HepG2 (cell line): Measurements from ENCODE around the gene LCMT2. TPM values are rescaled to one million over a fixed set of nuclear protein-coding genes. Genes with fewer than 3 reads are reported as not detected.
A peak's percentile ranks its signal among the peaks of the same experiment; 100 is the strongest.

Experiments
- CAMTA2 ChIP-seq: sonication (generic); formaldehyde crosslinking; IDR thresholded peaks from 2 replicates; pipeline ENCODE4 v1.4.0; 2020; ENCODE audit warnings: mild to moderate bottlenecking, missing genetic modification reagents, borderline replicate concordance
- FOXP1 ChIP-seq, 2 experiments: fragments of 450-650 bp in 1 of 2; IDR thresholded peaks; 2 replicates each; pipeline ENCODE4 v1.6.1; 2017 to 2018; ENCODE audit warnings: antibody characterized with exemption in 1 of 2
- ISL2 ChIP-seq: sonication (generic); formaldehyde crosslinking; IDR thresholded peaks from 2 replicates; pipeline ENCODE4 v1.5.0; 2020; ENCODE audit warnings: missing genetic modification reagents
- NCOA2 ChIP-seq: sonication (generic); formaldehyde crosslinking; IDR thresholded peaks from 2 replicates; pipeline ENCODE4 v1.8.0; 2022; ENCODE audit warnings: inconsistent platforms
- SIN3A ChIP-seq: IDR thresholded peaks from 2 replicates; pipeline ENCODE4 v1.6.1; 2011; ENCODE audit warnings: low read depth, mild to moderate bottlenecking, control low read depth, low read length, borderline replicate concordance
- TMF1 ChIP-seq: sonication (generic); formaldehyde crosslinking; IDR thresholded peaks from 2 replicates; pipeline ENCODE4 v1.8.1; 2022; ENCODE audit warnings: low read depth, missing genetic modification reagents
- ZBTB1 ChIP-seq: sonication (generic); formaldehyde crosslinking; IDR thresholded peaks from 2 replicates; pipeline ENCODE4 v1.4.0; 2020; ENCODE audit warnings: missing genetic modification reagents, borderline replicate concordance
- ZNF451 ChIP-seq: sonication (generic); formaldehyde crosslinking; IDR thresholded peaks from 2 replicates; pipeline ENCODE4 v1.5.0; 2020; ENCODE audit warnings: mild to moderate bottlenecking, missing genetic modification reagents
- ZNF546 ChIP-seq: sonication (generic); formaldehyde crosslinking; conservative IDR thresholded peaks from 2 replicates; pipeline ENCODE4 v1.8.1; 2023; ENCODE audit warnings: mild to moderate bottlenecking, missing genetic modification reagents
- ZNF616 ChIP-seq: sonication (generic); formaldehyde crosslinking; IDR thresholded peaks from 2 replicates; pipeline ENCODE4 v1.5.0; 2020; ENCODE audit warnings: low read depth, mild to moderate bottlenecking, missing genetic modification reagents
- ZNF724P ChIP-seq: sonication (generic); formaldehyde crosslinking; IDR thresholded peaks from 2 replicates; pipeline ENCODE4 v1.8.0; 2022; ENCODE audit warnings: missing genetic modification reagents, borderline replicate concordance
- polyA plus RNA-seq, 8 experiments: library from polyadenylated mRNA; depleted of rRNA in 3 of 8; stranded (reverse) in 7 of 8; unstranded in 1 of 8; fragments of >200 nt; fragmentation: Illumina TruSeq in 4 of 8; extraction: Trizol in 4 of 8; gene quantifications; 2 replicates each; pipeline versions ENCODE4 v1.2.1 to v1.2.3, GENCODE V29; 2011 to 2016; ENCODE audit warnings: low read depth in 4 of 8, missing spikeins in 1 of 8, mixed read lengths in 1 of 8; ENCODE audit not compliant: insufficient read depth in 1 of 8
- total RNA-seq, 5 experiments: library from RNA; depleted of rRNA; stranded (reverse); fragments of >200 nt; fragmentation: Illumina TruSeq; extraction: Trizol; gene quantifications; 2 replicates each; pipeline ENCODE4 v1.2.3, GENCODE V29; 2016; ENCODE audit warnings: low read depth in 1 of 5
- TF ChIP-seq, protein P1 (sequence below): sonication (generic); formaldehyde crosslinking; IDR thresholded peaks from 2 replicates; pipeline ENCODE4 v1.4.0; 2020; ENCODE audit warnings: missing genetic modification reagents
- TF ChIP-seq, protein P2 (sequence below), 2 experiments: IDR thresholded peaks; 2 replicates each; pipeline ENCODE4 v1.6.1; 2011 to 2012; ENCODE audit warnings: low read length in 2 of 2, borderline replicate concordance in 1 of 2, low read depth in 1 of 2, mild to moderate bottlenecking in 1 of 2, moderate library complexity in 1 of 2

Gene LCMT2
- total and polyA plus RNA-seq, 2 of the 13 experiments (the other 11 are each of a cell fraction or from before 2014, with no cell fraction given), result 6.9 to 9.1 TPM

DNA sequence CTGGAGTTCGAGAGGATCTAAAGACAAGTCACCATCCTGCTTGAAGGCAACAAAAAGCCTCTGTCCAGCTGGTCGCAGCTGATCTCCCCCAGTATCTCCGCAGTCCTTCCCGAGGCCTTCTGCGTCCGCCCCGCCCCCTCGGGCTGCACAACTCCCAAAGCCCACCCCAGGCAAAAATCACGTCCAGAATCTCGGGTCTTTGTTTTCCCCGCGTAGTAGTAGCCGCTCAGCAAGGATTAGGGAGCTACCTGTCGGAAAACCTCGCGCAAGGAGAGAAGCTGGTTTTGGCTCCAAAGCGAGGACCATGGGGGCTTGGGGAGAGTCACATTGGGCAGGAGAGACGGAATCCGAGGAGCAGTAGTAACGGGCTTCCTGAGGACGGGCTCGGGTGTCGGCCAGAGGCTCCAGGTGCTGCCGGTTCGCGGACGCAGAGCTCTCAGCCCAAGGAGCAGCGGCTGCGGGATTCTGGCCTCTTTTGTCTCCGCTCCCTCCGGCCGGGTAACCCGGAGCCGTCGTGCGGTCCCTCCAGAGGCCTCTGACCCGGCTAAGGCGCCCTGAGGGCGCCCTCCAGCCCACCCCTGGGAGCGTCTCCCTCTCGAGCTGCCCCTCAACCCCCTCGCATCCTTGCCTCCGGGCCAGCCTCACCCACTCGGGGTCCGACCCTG, 40.1 kb upstream of the LCMT2 start (continued):
- TF ChIP-seq ISL2 (peak; percentile 6; the same call in 1 of the 2 replicates), FOXP1 (IDR thresholded peaks at IDR 0.05) (no peak), FOXP1 (CRISPR knock-in tag; IDR thresholded peaks at IDR 0.05) (no peak), ZBTB1 (no peak), NCOA2 (CRISPR knock-in tag) (no peak), ZNF451 (0 out of 2 replicates have a peak, but pooled peaks have one; percentile 45), ZNF616 (CRISPR knock-in tag) (0 out of 2 replicates have a peak, but pooled peaks have one; percentile 34), ZNF724P (CRISPR knock-in tag) (no peak; the same call in 1 of the 2 replicates), SIN3A (peak; percentile 33; the same call in 1 of the 2 replicates), CAMTA2 (CRISPR knock-in tag) (no peak), TMF1 (CRISPR knock-in tag) (0 out of 2 replicates have a peak, but pooled peaks have one; percentile 6), ZNF546 (peak; percentile 26; the same call in 1 of the 2 replicates)
- TF ChIP-seq, protein P1, sequence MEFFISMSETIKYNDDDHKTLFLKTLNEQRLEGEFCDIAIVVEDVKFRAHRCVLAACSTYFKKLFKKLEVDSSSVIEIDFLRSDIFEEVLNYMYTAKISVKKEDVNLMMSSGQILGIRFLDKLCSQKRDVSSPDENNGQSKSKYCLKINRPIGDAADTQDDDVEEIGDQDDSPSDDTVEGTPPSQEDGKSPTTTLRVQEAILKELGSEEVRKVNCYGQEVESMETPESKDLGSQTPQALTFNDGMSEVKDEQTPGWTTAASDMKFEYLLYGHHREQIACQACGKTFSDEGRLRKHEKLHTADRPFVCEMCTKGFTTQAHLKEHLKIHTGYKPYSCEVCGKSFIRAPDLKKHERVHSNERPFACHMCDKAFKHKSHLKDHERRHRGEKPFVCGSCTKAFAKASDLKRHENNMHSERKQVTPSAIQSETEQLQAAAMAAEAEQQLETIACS (CRISPR knock-in tag), result no peak
- TF ChIP-seq, protein P2, sequence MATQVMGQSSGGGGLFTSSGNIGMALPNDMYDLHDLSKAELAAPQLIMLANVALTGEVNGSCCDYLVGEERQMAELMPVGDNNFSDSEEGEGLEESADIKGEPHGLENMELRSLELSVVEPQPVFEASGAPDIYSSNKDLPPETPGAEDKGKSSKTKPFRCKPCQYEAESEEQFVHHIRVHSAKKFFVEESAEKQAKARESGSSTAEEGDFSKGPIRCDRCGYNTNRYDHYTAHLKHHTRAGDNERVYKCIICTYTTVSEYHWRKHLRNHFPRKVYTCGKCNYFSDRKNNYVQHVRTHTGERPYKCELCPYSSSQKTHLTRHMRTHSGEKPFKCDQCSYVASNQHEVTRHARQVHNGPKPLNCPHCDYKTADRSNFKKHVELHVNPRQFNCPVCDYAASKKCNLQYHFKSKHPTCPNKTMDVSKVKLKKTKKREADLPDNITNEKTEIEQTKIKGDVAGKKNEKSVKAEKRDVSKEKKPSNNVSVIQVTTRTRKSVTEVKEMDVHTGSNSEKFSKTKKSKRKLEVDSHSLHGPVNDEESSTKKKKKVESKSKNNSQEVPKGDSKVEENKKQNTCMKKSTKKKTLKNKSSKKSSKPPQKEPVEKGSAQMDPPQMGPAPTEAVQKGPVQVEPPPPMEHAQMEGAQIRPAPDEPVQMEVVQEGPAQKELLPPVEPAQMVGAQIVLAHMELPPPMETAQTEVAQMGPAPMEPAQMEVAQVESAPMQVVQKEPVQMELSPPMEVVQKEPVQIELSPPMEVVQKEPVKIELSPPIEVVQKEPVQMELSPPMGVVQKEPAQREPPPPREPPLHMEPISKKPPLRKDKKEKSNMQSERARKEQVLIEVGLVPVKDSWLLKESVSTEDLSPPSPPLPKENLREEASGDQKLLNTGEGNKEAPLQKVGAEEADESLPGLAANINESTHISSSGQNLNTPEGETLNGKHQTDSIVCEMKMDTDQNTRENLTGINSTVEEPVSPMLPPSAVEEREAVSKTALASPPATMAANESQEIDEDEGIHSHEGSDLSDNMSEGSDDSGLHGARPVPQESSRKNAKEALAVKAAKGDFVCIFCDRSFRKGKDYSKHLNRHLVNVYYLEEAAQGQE (IDR thresholded peaks at IDR 0.05; ENCODE audit: borderline replicate concordance in 1 of 2, low read depth in 1 of 2, low read length in 2 of 2), result peak; percentile 30 to 84
- TF ChIP-seq, all 625 proteins: peak for 47
